K562 (cell line): ENCODE data around the gene TM7SF2. TPM values are rescaled to one million over a fixed set of nuclear protein-coding genes. Genes with fewer than 3 reads are reported as not detected.

Experiments used
- ATAC-seq: fragments of 200-7000 bp; cut with Tn5 transposase; 3 replicates; pipeline ENCODE4 v1.9.1; 2020; ENCODE audit warnings: moderate library complexity
- BruUV-seq: library from RNA; stranded (reverse); fragments of 400-500 nt; replicated peaks from 2 replicates; lab custom pipeline; 2021; lab: Mats Ljungman, UMichigan
- CTCF ChIA-PET: fragments of 300-600 bp; formaldehyde crosslinking; extraction: SDS; loops from one replicate; lab custom pipeline; 2021; ENCODE audit warnings: low intra/inter-chr PET ratio; lab: Yijun Ruan, JAX
- POLR2A ChIA-PET: fragments of 300-600, 350-650 bp; sonication (Branson Sonifier 250); formaldehyde crosslinking; extraction: SDS; loops from one replicate; lab custom pipeline; 2021; ENCODE audit warnings: antibody characterized with exemption, inconsistent platforms; lab: Yijun Ruan, JAX
- DNase-seq, 4 experiments: peaks; one replicate each; pipeline versions ENCODE4 v3.0.0 to v3.0.0-alpha.2; 2011 to 2018; ENCODE audit warnings: low spot score in 3 of 4, mixed read lengths in 3 of 4; ENCODE audit errors: extremely low read depth in 1 of 4
- FAIRE-seq: peaks from 2 replicates; lab custom pipeline; 2011; peaks lifted over from hg19 to GRCh38; lab: Jason Lieb, UNC
- H2AFZ ChIP-seq: 2 replicates; pipeline ENCODE4 v1.6.0; 2011; ENCODE audit warnings: low read depth, low read length, control low read depth, inconsistent platforms
- H3K27ac ChIP-seq: fragments of 200-600 bp; 3 replicates; pipeline ENCODE4 v1.8.0; 2011; ENCODE audit warnings: low read depth, mild to moderate bottlenecking, control low read depth, inconsistent platforms, low read length, moderate library complexity, mixed read lengths; ENCODE audit errors: extremely low read depth
- H3K27me3 ChIP-seq, 2 experiments: fragments of 300-600 bp in 1 of 2; 2 replicates in 1 of 2; 3 replicates in 1 of 2; pipeline versions ENCODE4 v1.6.0 to v1.8.0; 2011; ENCODE audit warnings: inconsistent platforms in 2 of 2, low read length in 2 of 2, mild to moderate bottlenecking in 1 of 2, mixed read lengths in 1 of 2, moderate library complexity in 1 of 2; ENCODE audit not compliant: control insufficient read depth in 2 of 2, insufficient read depth in 2 of 2
- H3K36me3 ChIP-seq: fragments of 300-600 bp; 3 replicates; pipeline ENCODE4 v1.8.0; 2011; ENCODE audit warnings: mild to moderate bottlenecking, low read length, inconsistent platforms; ENCODE audit not compliant: control insufficient read depth, insufficient read depth
- H3K4me1 ChIP-seq, 2 experiments: fragments of 200-600 bp in 1 of 2; replicated peaks in 1 of 2; 2 replicates in 1 of 2; 3 replicates in 1 of 2; pipeline versions ENCODE4 v1.5.1 to v1.8.0; 2011; ENCODE audit warnings: inconsistent platforms in 2 of 2, low read length in 2 of 2, mild to moderate bottlenecking in 1 of 2, mixed read lengths in 1 of 2, moderate library complexity in 1 of 2; ENCODE audit not compliant: control insufficient read depth in 2 of 2, insufficient read depth in 2 of 2
- H3K4me2 ChIP-seq: 2 replicates; pipeline ENCODE4 v1.6.1; 2011; ENCODE audit warnings: low read length, control low read depth, inconsistent platforms, mixed read lengths; ENCODE audit not compliant: insufficient read depth
- H3K4me3 ChIP-seq: fragments of 200-600 bp; sonication (generic), shearing (Covaris generic); 2 replicates; pipeline ENCODE4 v1.5.1; 2016; ENCODE audit warnings: control low read depth, inconsistent platforms
- H3K79me2 ChIP-seq: fragments of 200-600 bp; 3 replicates; pipeline ENCODE4 v1.8.0; 2011; ENCODE audit warnings: low read length, inconsistent platforms; ENCODE audit not compliant: control insufficient read depth, insufficient read depth
- H3K9ac ChIP-seq, 2 experiments: 2 replicates each; pipeline versions ENCODE4 v1.6.0 to v1.6.1; 2011; ENCODE audit warnings: low read depth in 2 of 2, low read length in 2 of 2, control low read depth in 1 of 2, inconsistent platforms in 1 of 2, mild to moderate bottlenecking in 1 of 2, mixed read lengths in 1 of 2; ENCODE audit not compliant: insufficient read depth in 1 of 2
- H3K9me1 ChIP-seq: one replicate; pipeline ENCODE4 v1.6.0; 2011; ENCODE audit warnings: inconsistent platforms, mild to moderate bottlenecking, low read length, moderate library complexity; ENCODE audit not compliant: control insufficient read depth, insufficient read depth
- H3K9me3 ChIP-seq: replicated peaks from 2 replicates; pipeline ENCODE4 v1.5.1; 2011; ENCODE audit warnings: low read depth, low read length, inconsistent platforms; ENCODE audit not compliant: control insufficient read depth, insufficient read depth
- H4K20me1 ChIP-seq: replicated peaks from 2 replicates; pipeline ENCODE4 v1.6.1; 2011; ENCODE audit warnings: low read length, inconsistent platforms, mixed read lengths; ENCODE audit not compliant: control insufficient read depth, insufficient read depth
- ARID4B ChIP-seq: sonication (generic); formaldehyde crosslinking; IDR thresholded peaks from 2 replicates; pipeline ENCODE4 v1.8.0; 2022; ENCODE audit warnings: mild to moderate bottlenecking, missing genetic modification reagents
- HDAC6 ChIP-seq: IDR thresholded peaks from 2 replicates; pipeline ENCODE4 v1.6.1; 2012; ENCODE audit warnings: low read depth, mild to moderate bottlenecking, control low read depth, inconsistent platforms, low read length, moderate library complexity
- KDM5B ChIP-seq: fragments of 200-600 bp; sonication (generic); IDR thresholded peaks from 2 replicates; pipeline ENCODE4 v1.6.1; 2012; ENCODE audit warnings: low read depth, mild to moderate bottlenecking, moderate library complexity, low read length, control low read depth, inconsistent platforms; ENCODE audit not compliant: insufficient replicate concordance
- MAX ChIP-seq: sonication (generic); formaldehyde crosslinking; IDR thresholded peaks from 2 replicates; pipeline ENCODE4 v1.9.0; 2022; ENCODE audit warnings: mild to moderate bottlenecking, missing genetic modification reagents
- MEF2D ChIP-seq: conservative IDR thresholded peaks from 2 replicates; pipeline ENCODE4 v1.6.1; 2016; ENCODE audit warnings: low read depth, missing genetic modification characterization, missing compliant biosample characterization
- MYBL2 ChIP-seq, 2 experiments: fragments of 450-650 bp in 1 of 2; sonication (generic) in 1 of 2; formaldehyde crosslinking in 1 of 2; IDR thresholded peaks; 2 replicates each; pipeline versions ENCODE4 v1.6.1 to v1.8.1; 2017 to 2022; ENCODE audit warnings: borderline replicate concordance in 1 of 2, inconsistent platforms in 1 of 2, low read depth in 1 of 2, mild to moderate bottlenecking in 1 of 2, missing genetic modification reagents in 1 of 2, moderate library complexity in 1 of 2
- MYNN ChIP-seq, 2 experiments: sonication (generic); formaldehyde crosslinking in 1 of 2; IDR thresholded peaks; 2 replicates each; pipeline versions ENCODE4 v1.5.0 to v1.6.1; 2016 to 2020; ENCODE audit warnings: antibody characterized with exemption in 1 of 2, missing genetic modification reagents in 1 of 2
- POLR2A ChIP-seq: fragments of 450-650 bp; conservative IDR thresholded peaks from 2 replicates; pipeline ENCODE4 v1.6.1; 2016
- POLR2G ChIP-seq: fragments of 200-400 bp; formaldehyde crosslinking; IDR thresholded peaks from 2 replicates; pipeline ENCODE4 v1.6.1; 2017; ENCODE audit warnings: low read depth, mild to moderate bottlenecking, antibody characterized with exemption, low read length, moderate library complexity
- RBM22 ChIP-seq: fragments of 200-400 bp; formaldehyde crosslinking; IDR thresholded peaks from 2 replicates; pipeline ENCODE4 v1.6.1; 2018; ENCODE audit warnings: low read length, low read depth; ENCODE audit not compliant: poor library complexity, severe bottlenecking
- SRF ChIP-seq, 2 experiments: fragments of 250-450, 450-650 bp in 1 of 2; sonication (Bioruptor Pico) in 1 of 2; sonication (generic) in 1 of 2; formaldehyde crosslinking; IDR thresholded peaks; 2 replicates each; pipeline versions ENCODE4 v1.5.0 to v1.5.1; 2020 to 2022; ENCODE audit warnings: mild to moderate bottlenecking in 1 of 2, missing genetic modification reagents in 1 of 2
- ZC3H8 ChIP-seq: fragments of 450-650 bp; IDR thresholded peaks from 2 replicates; pipeline ENCODE4 v1.6.1; 2017
- WGBS: fragments of 100-300 bp; shearing (Covaris generic); methylation state at CpG from one replicate; pipeline ENCODE4 v1.1.6; 2016; ENCODE audit warnings: low coverage, mixed read lengths; ENCODE audit not compliant: insufficient coverage; ENCODE audit errors: missing lambda C conversion rate; 5-methylcytosine and 5-hydroxymethylcytosine counted together
- in situ Hi-C: fragments of 300-500 bp; cut with MboI; formaldehyde crosslinking; loops from 4 replicates; pipeline ENCODE4 v1.15.0; 2018; ENCODE audit warnings: inconsistent platforms, mixed read lengths
- intact Hi-C: fragments of 100-400 bp; cut with micrococcal nuclease; formaldehyde crosslinking; loops from 2 replicates; pipeline ENCODE4 v1.14.2; 2022
- polyA plus RNA-seq, 8 experiments: library from polyadenylated mRNA; depleted of rRNA in 4 of 8; stranded (reverse) in 5 of 8; unstranded in 3 of 8; fragments of >200 nt; fragmentation: Nextera tagmentation in 2 of 8; fragmentation: Illumina TruSeq in 1 of 8; extraction: Ambion mirVana in 2 of 8; extraction: Trizol in 1 of 8; gene quantifications; 2 replicates each; pipeline versions ENCODE4 v1.2.1 to v1.2.3, GENCODE V29; 2011 to 2014; ENCODE audit warnings: inconsistent platforms in 1 of 8, missing spikeins in 1 of 8
- total RNA-seq, 7 experiments: library from RNA; depleted of rRNA in 6 of 7; stranded (reverse); fragments of >200 nt in 6 of 7; fragmentation: Illumina TruSeq in 2 of 7; extraction: Trizol in 2 of 7; gene quantifications; 2 replicates each; pipeline versions ENCODE4 v1.2.1 to v1.2.3, GENCODE V29; 2011 to 2021; ENCODE audit warnings: low replicate concordance in 1 of 7

Gene TM7SF2
- total and polyA plus RNA-seq, 9 of the 15 experiments (the other 6 are each of a cell fraction or from before 2014, with no cell fraction given) = 1.2 to 22.0 (median 14.3) TPM

GRCh38 chr11:65114538-65115171, 3.0 kb downstream of the TM7SF2 start:
- no peak for FAIRE-seq
- no peak overlapping the region for H3K4me2 ChIP-seq
- TF ChIP-seq RBM22 = peak; percentile 61
- no peak for TF ChIP-seq MYBL2 (IDR thresholded peaks at IDR 0.05; ENCODE audit: low read depth)
- TF ChIP-seq MYBL2 (CRISPR knock-in tag; IDR thresholded peaks at IDR 0.05; ENCODE audit: borderline replicate concordance) = no peak
- TF ChIP-seq ARID4B = 0 out of 2 replicates have a peak, but pooled peaks have one; percentile 47
- TF ChIP-seq MEF2D = no peak
- no peak for TF ChIP-seq SRF (CRISPR knock-in tag; IDR thresholded peaks at IDR 0.05)
- no peak for TF ChIP-seq ZC3H8
- TF ChIP-seq MAX (CRISPR knock-in tag) = peak; percentile 37
- no peak for TF ChIP-seq HDAC6
- 0 out of 2 replicates have a peak, but pooled peaks have one; percentile 4 for TF ChIP-seq POLR2A
- TF ChIP-seq KDM5B = peak; percentile 4
- 0 out of 2 replicates have a peak, but pooled peaks have one; percentile 14 for TF ChIP-seq MYNN (IDR thresholded peaks at IDR 0.05)
- TF ChIP-seq MYNN (CRISPR knock-in tag; IDR thresholded peaks at IDR 0.05) = no peak
- TF ChIP-seq POLR2G = peak; percentile 67
- TF ChIP-seq, all 486 proteins: peak for 7
- Histone ChIP-seq H3K9me3 (no peaks in the 10 kb centered on the region), H3K36me3 (peaks cover 41% of the 10 kb centered on the region), H2AFZ (no peak overlapping the region), H4K20me1 (no peaks in the 10 kb centered on the region), H3K27me3 (no peaks in the 10 kb centered on the region), H3K9me1 (no peaks in the 10 kb centered on the region), H3K4me3 (no peak overlapping the region), H3K27ac (no peak overlapping the region), H3K4me1 (peaks cover 31 to 66% of the 10 kb centered on the region in 2 experiments), H3K79me2 (peaks cover 28% of the 10 kb centered on the region), H3K9ac (0 out of 4 replicates have a peak overlapping the region, but pooled peaks of 1 of the 2 experiments have one; percentile 12)
- DNase-seq = no peak
- ChIA-PET CTCF (no interaction called here), POLR2A (interaction anchor here (0.6 to 1.7 kb wide), 7 partner anchors 16 to 371 kb away, joined by 3 to 4 read pairs (median 3); partner anchors contain the start of genes SF1 and SPDYC)
- in situ Hi-C loops = no loop called here
- 86% methylated on average over 11 of the region's 11 CpGs for whole genome bisulfite sequencing
- intact Hi-C loops = loop anchor here (5.0 to 10.0 kb wide), 3 partner anchors 200 to 267 kb away; partner anchors contain the start of gene CDC42EP2
- no peak for ATAC-seq
- no TSS peak for BruUV-seq
